HUES48 (cell line): ENCODE measurements around the gene SMYD2.
A peak's percentile ranks its signal among the peaks of the same experiment; 100 is the strongest.
"Not testable (repeated sequence)": the region's sequence is repeated elsewhere in the genome, so short reads cannot be mapped to it uniquely, and the experiment has no call there.

Experiments
- H3K27ac ChIP-seq: one replicate; pipeline ENCODE4 v1.7.0; 2013; ENCODE audit warnings: low read depth, low read length, inconsistent platforms
- H3K27me3 ChIP-seq: 2 replicates; pipeline ENCODE4 v1.6.1; 2013; ENCODE audit warnings: mild to moderate bottlenecking, low read length; ENCODE audit not compliant: control insufficient read depth, insufficient read depth
- H3K36me3 ChIP-seq: 2 replicates; pipeline ENCODE4 v1.6.1; 2013; ENCODE audit warnings: low read length; ENCODE audit not compliant: control insufficient read depth, insufficient read depth
- H3K4me1 ChIP-seq: 2 replicates; pipeline ENCODE4 v1.6.1; 2013; ENCODE audit warnings: mild to moderate bottlenecking, low read length; ENCODE audit not compliant: control insufficient read depth, insufficient read depth
- H3K4me3 ChIP-seq: 2 replicates; pipeline ENCODE4 v1.5.1; 2013; ENCODE audit warnings: mild to moderate bottlenecking, low read depth, low read length
- H3K9ac ChIP-seq: 2 replicates; pipeline ENCODE4 v1.6.1; 2013; ENCODE audit warnings: mild to moderate bottlenecking, low read depth, low read length, moderate library complexity
- H3K9me3 ChIP-seq: 2 replicates; pipeline ENCODE4 v1.6.1; 2013; ENCODE audit warnings: low read length; ENCODE audit not compliant: control insufficient read depth, insufficient read depth

The SMYD2 gene

GRCh38 chr1:214272964-214273533 lies 7.9 kb upstream of the SMYD2 start:
- Histone ChIP-seq H3K9ac (no peak overlapping the region), H3K36me3 (no peaks in the 10 kb centered on the region), H3K27me3 (peaks cover 9% of the 10 kb centered on the region; the same call in 1 of the 2 replicates), H3K27ac (no peak overlapping the region), H3K4me1 (peaks cover 13% of the 10 kb centered on the region), H3K4me3 (no peak overlapping the region), H3K9me3 (no peaks in the 10 kb centered on the region)

- not testable (repeated sequence) for H3K36me3 ChIP-seq, H3K4me3 ChIP-seq, H3K9me3 ChIP-seq, H3K27ac ChIP-seq, H3K9ac ChIP-seq
- Histone ChIP-seq H3K27me3 (peaks cover 33% of the 10 kb centered on the region), H3K4me1 (peaks cover 20% of the 10 kb centered on the region)
Observed at GRCh38 chr1:214275700-214276099, 5.3 kb upstream of the SMYD2 start.

GRCh38 chr1:214276786-214277185 lies 4.2 kb upstream of the SMYD2 start:
- Histone ChIP-seq H3K27me3 (peaks cover 37% of the 10 kb centered on the region), H3K36me3 (no peaks in the 10 kb centered on the region), H3K27ac (no peak overlapping the region), H3K4me3 (no peak overlapping the region), H3K9ac (no peak overlapping the region), H3K9me3 (no peaks in the 10 kb centered on the region), H3K4me1 (peaks cover 17% of the 10 kb centered on the region)

GRCh38 chr1:214277704-214278635 lies 3.0 kb upstream of the SMYD2 start:
- no peak overlapping the region for H3K27ac ChIP-seq
- H3K4me1 ChIP-seq, result peaks cover 25% of the 10 kb centered on the region

GRCh38 chr1:214280386-214281020 lies 456 bp upstream of the SMYD2 start:
- peak overlapping the region; percentile 82 for H3K9ac ChIP-seq
- H3K4me1 ChIP-seq, result peaks cover 25% of the 10 kb centered on the region
- no peaks in the 10 kb centered on the region for H3K36me3 ChIP-seq
- no peaks in the 10 kb centered on the region for H3K9me3 ChIP-seq
- peak overlapping the region; percentile 97 for H3K27ac ChIP-seq
- H3K4me3 ChIP-seq, result peak overlapping the region; percentile 85
- H3K27me3 ChIP-seq, result peaks cover 59% of the 10 kb centered on the region

More at GRCh38 chr1:214277704-214278635, 3.0 kb upstream of the SMYD2 start:
- H3K9ac ChIP-seq, result no peak overlapping the region
- no peaks in the 10 kb centered on the region for H3K36me3 ChIP-seq
- no peaks in the 10 kb centered on the region for H3K9me3 ChIP-seq
- peaks cover 49% of the 10 kb centered on the region for H3K27me3 ChIP-seq
- H3K4me3 ChIP-seq, result no peak overlapping the region

- H3K9ac ChIP-seq, result peak overlapping the region; percentile 28; the same call in 1 of the 2 replicates
- peaks cover 25% of the 10 kb centered on the region for H3K4me1 ChIP-seq
- H3K27ac ChIP-seq, result peak overlapping the region; percentile 97
- peaks cover 62% of the 10 kb centered on the region for H3K27me3 ChIP-seq
- peak overlapping the region; percentile 85 for H3K4me3 ChIP-seq
- H3K36me3 ChIP-seq, result no peaks in the 10 kb centered on the region
- no peaks in the 10 kb centered on the region for H3K9me3 ChIP-seq
Observed at GRCh38 chr1:214281720-214282629, 1.0 kb downstream of the SMYD2 start.

GRCh38 chr1:214282630-214283242 lies 1.8 kb downstream of the SMYD2 start:
- H3K4me3 ChIP-seq, result no peak overlapping the region
- no peak overlapping the region for H3K27ac ChIP-seq
- no peaks in the 10 kb centered on the region for H3K9me3 ChIP-seq
- no peak overlapping the region for H3K9ac ChIP-seq
- no peaks in the 10 kb centered on the region for H3K36me3 ChIP-seq
- peaks cover 58% of the 10 kb centered on the region for H3K27me3 ChIP-seq
- peaks cover 20% of the 10 kb centered on the region for H3K4me1 ChIP-seq

GRCh38 chr1:214285610-214286440 lies 4.9 kb downstream of the SMYD2 start:
- Histone ChIP-seq H3K27me3 (peaks cover 61% of the 10 kb centered on the region), H3K9me3 (no peaks in the 10 kb centered on the region), H3K4me1 (peaks cover 39% of the 10 kb centered on the region), H3K9ac (no peak overlapping the region), H3K36me3 (no peaks in the 10 kb centered on the region), H3K4me3 (no peak overlapping the region), H3K27ac (no peak overlapping the region)

GRCh38 chr1:214287884-214288283 lies 6.9 kb downstream of the SMYD2 start:
- no peak overlapping the region for H3K27ac ChIP-seq
- H3K36me3 ChIP-seq, result no peaks in the 10 kb centered on the region
- H3K9me3 ChIP-seq, result no peaks in the 10 kb centered on the region
- H3K27me3 ChIP-seq, result peaks cover 67% of the 10 kb centered on the region
- no peak overlapping the region for H3K4me3 ChIP-seq
- peaks cover 44% of the 10 kb centered on the region for H3K4me1 ChIP-seq
- H3K9ac ChIP-seq, result no peak overlapping the region
